Measurements from ENCODE around the gene ZNF197.

GRCh38 chr3:44654039-44654438 is 29.2 kb downstream of the ZNF197 start:
- TF ChIP-seq RAD21 (IDR thresholded peaks at IDR 0.05; ENCODE audit: insufficient read depth, low read depth, low read length), result no peak
- no peak for TF ChIP-seq POLR2A (IDR thresholded peaks at IDR 0.05; ENCODE audit: low read depth, low read length)
- TF ChIP-seq POU2F2 (IDR thresholded peaks at IDR 0.05; ENCODE audit: borderline replicate concordance, low read depth, low read length), result no peak
- no peak for TF ChIP-seq BCL11A (IDR thresholded peaks at IDR 0.05; ENCODE audit: low read depth, low read length)
- no peak for TF ChIP-seq YY1 (IDR thresholded peaks at IDR 0.05; ENCODE audit: low read depth, low read length)
- TF ChIP-seq CREB1 (IDR thresholded peaks at IDR 0.05; ENCODE audit: low read depth), result no peak

All from GM12878 (cell line).